GM12875 (cell line): ENCODE results near the gene ACOT7.

Experiments
- H3K4me3 ChIP-seq: one replicate; pipeline ENCODE4 v1.5.1; 2011; ENCODE audit warnings: low read depth, low read length, control low read depth
- CTCF ChIP-seq: IDR thresholded peaks from 2 replicates; pipeline ENCODE4 v1.5.1; 2011; ENCODE audit warnings: low read depth, mild to moderate bottlenecking, control low read depth, inconsistent platforms, low read length, moderate library complexity, borderline replicate concordance; ENCODE audit not compliant: insufficient read depth

Gene ACOT7

GRCh38 chr1:6253380-6253779 is 140.2 kb downstream of the ACOT7 start:
- H3K4me3 ChIP-seq: no peak overlapping the region
- TF ChIP-seq CTCF: no peak

DNA sequence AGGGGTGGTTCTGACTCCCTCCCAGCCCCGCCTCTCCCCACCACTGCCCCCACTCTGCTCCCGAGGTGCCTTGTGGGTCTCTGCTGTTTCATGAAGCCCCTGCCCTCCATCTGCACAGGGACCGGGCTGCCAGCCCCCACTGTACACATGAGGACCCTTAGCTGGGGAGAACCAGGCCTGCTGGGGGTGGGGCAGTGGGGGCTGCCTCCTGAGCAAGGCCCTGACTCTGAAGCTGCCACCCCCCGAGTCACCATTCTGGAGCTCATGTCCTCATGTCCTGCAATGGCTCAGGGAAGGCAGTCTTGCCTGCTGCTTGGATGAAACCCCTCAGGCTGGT is 141.2 kb downstream of the ACOT7 start:
- no peak for TF ChIP-seq CTCF
- H3K4me3 ChIP-seq: no peak overlapping the region

DNA sequence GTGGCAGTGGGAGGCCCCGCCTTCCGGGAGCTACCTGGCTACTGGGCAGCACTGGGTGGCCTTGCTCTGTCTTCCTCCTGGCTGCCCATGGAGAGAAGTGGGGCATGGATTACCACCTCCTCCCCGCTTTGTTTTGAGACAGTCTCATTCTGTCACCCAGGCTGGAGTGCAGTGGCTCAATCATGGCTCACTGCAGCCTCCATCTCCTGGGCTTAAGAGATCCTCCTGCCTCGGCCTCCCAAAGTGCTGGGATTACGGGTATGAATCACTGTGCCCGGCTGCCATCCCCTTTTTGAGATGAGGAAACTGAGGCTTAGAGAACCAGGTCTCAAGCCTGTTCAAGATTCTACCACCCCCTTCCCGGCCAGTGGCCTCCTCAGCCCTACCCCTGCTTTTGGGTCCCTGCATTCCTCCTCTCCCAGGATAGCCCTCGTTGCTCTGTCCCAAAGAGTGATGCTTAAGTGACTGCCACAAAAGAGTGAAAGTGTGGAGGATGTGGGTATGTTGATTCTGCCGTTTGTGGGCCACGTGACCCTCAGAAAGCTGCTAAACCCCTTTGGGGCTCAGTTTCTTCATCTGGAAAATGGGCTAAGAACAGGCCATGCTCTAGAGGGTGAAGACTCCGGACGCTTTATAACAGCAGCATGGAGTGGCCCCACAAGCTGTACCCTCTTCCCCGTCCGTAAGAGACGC is 141.7 kb downstream of the ACOT7 start:
- TF ChIP-seq CTCF: no peak
- H3K4me3 ChIP-seq: no peak overlapping the region

DNA sequence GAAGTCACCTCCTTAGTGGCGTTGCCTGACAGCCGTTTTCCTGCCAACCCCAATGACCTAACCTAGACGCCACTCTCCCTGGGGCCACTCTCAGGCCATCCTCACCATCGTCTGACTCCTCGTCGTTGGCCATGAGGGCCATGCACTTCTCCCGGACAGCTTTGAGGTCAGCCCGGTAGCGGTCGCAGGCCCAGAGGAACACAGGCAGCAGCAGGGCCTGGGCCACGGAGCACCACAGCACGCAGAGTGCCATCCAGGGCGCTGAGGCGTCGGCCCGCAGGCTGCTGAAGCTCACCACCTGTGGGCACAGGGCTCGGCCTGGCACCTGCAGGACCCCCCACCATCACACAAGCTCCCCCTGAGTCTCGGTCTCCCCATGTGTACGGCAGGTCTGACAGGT is 142.3 kb downstream of the ACOT7 start:
- H3K4me3 ChIP-seq: no peak overlapping the region
- TF ChIP-seq CTCF: no peak

DNA sequence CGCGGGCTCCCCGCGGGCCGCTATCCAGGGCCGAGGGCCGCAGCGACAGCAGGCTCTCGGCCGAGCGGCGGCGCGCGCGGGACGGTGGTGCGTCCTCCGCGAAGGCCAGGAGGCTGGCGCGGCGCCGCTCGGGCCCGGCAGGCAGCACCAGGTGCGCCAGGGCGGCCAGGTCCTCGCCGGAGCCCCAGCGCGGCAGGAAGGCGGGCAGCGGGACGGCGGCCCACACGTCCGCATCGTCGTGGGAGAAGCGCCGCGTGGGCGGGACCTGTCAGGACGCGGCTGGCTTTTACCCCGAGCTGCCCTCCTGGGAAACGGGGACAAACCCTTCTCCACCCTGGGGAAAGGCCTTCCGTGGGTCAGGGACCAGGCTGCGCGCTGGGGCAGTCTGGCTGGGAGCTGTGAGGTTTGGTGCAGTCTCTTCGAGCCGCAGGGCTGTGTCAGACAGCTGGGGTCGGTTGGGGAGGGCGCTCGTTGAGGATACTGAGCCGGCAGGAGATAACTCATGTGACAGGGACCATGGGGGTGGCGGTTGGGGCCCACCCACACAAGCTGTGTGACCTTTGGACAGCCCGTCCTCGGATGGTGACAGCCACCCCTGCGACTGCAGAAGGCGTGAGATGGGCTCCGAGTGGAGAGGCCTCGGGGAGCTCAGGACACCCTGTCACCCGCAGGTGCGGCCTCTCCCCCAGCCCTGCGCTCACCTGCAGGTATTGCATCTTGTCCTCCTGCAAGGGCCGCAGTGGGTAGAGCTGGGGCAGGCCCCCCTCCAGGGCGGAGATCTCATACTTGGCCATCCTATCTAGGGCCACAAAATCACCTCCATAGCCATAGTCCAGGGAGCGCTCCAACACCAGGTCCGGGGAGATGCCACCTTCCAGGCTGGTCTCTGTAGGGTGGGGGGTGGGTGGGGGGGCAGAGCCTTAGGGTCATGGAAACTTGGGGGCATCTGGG is 143.6 kb downstream of the ACOT7 start:
- no peak for TF ChIP-seq CTCF
- no peak overlapping the region for H3K4me3 ChIP-seq

- no peak for TF ChIP-seq CTCF
- no peak overlapping the region for H3K4me3 ChIP-seq
Observed at GRCh38 chr1:6248932-6249738, 144.4 kb downstream of the ACOT7 start.
